M059J (cell line): ENCODE data around the gene WWC2. TPM values are rescaled to one million over a fixed set of nuclear protein-coding genes. Genes with fewer than 3 reads are reported as not detected.
"Not testable (repeated sequence)": the region's sequence is repeated elsewhere in the genome, so short reads cannot be mapped to it uniquely, and the experiment has no call there.

Experiments
- DNase-seq: peaks from one replicate; pipeline ENCODE4 v3.0.0-alpha.2; 2012; ENCODE audit warnings: low read depth
- total RNA-seq: library from RNA; depleted of rRNA; stranded (reverse); fragments of >200 nt; shearing (Covaris generic); gene quantifications from 2 replicates; pipeline ENCODE4 v1.2.3, GENCODE V29; 2014

WWC2 gene
- total RNA-seq, 1 experiment from 2014 or later: 16.7 TPM

DNA sequence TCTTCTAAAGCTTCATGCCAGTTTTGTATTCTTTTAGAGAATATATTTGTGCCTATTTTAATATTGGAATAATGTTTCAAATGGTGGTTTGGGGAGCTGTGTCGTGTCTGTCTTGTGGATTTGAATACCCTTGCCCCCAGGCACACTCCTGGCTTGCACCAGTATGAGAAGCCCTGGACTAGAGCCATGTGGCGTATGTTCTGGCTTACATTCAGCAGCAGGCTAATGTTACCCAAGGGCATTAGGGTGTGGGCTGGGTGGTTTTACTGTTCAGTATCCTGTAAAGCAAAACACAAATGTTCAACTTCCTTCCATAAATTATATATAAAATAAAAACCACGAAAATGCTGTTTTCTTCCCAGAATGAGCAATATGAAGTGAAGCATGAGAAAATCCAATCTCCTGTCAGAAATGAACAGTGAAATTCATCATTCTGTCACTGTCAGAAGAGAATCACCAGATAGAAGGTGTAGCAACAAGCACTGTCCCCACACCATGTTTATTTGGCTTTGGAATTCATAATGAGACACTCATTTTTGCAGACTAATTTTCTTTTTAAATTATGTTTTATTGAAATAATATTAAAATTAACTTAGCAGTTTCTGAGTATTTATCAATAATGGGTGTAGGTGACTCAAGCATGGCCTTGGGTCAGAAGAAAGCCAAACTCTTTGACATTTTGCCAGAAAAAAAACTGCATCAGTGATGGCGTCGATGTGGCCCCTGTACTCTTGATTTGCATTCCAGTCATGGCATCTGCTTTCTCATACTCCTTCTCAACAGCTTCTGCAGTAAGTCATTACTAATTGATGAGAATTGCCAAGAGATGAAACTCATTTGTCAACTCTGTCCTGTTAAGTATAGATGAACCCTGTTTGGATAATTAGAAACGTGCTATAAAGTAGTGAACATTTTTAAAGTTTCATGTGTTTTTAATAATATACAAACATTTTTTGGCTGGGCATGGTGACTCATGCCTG, 43.8 kb downstream of the WWC2 start:
- peak; percentile 90 for DNase-seq

DNA sequence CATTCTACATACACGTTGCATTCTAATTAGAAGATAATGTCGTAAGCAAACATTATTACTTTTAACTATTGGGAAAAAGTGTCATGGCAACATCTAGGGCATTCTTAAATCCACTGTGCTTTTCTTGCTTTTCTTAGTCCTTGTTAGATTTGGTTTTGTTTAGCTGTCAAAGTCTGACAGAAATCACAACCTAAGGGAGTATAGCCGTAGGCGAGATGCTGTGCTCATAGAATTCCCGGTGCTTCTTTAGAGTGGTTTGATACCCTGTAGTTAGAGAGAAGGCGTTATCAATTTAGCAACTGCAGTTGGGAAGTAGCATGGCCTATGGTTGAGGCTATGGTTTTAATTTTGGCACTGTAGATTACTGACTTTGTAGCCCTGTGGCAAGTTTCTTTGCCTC, 45.7 kb downstream of the WWC2 start:
- DNase-seq: no peak

DNA sequence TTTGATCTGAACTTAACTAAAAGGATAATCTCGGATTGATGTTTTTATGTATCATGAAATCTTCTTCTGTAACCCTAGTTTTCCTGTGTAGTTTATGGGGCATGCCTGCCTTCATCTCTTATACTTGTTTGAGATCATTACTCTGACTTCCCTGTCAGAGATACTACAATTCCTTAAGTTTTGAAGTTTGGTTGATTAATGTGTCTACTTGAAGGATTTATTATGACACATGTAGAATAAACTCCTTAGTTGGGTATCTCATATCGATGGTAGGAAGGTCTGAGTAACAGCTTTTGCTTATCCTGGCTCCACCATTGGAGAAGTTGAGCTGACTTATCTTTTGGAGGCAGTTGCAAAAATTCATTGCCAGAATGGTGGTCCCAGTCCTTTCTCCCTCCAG, 46.7 kb downstream of the WWC2 start:
- DNase-seq: no peak

DNA sequence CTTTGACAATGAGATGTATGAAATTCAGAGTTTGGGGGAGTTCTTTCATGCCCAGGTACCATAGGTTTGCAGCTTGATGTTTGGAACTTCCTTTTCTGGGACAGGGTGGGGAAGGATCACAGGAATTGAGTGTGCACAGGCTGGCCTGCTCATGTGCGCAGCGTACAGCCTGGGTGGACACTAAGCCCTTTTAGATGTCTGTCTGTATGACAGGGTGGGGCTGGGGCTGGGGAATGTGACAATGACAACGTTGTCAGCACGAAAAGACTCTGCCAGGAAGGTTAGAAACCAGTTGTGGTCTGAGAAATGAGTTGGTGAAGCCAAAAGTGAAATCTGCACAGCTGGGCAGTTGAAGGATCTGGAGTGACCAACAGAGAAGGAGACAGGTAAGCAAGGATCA, 47.4 kb downstream of the WWC2 start:
- no peak for DNase-seq

DNA sequence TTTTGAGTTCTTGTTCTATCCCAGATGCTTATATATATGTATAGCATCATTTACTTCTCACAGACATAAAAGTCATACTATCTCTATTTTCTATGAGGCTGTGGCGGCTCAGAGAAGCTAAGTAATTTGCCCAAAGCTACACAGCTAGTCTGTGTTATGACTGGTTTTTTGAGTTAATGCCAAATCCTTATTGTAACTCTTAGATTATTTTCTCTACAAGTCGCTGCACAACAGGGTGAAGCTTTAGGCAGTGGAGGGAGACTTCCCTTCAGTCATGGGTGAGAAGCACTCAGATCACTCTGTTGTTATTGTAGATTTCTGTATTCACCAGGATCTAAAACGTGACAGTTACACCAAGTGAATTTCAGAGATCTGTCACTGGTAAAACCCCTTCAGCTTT, 48.1 kb downstream of the WWC2 start:
- DNase-seq: no peak

DNA sequence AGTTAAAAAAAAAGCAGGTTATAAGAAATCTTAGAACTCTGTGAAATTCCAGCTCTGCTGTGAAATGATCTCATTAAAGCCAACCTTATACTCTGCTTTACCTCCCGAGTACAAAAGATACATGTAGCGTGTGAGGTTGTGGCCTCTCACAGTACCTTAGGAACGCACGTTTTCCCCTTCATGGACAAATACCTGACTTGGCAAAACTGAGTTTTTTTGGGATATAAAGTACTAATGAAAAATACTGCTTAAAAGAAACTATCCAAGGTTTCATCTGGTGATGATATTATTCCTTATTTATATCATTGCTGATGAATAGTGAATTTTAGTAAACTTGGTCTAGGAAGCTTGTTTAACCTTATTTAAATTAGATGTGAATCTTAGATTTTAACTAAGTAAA, 48.9 kb downstream of the WWC2 start:
- no peak for DNase-seq

DNA sequence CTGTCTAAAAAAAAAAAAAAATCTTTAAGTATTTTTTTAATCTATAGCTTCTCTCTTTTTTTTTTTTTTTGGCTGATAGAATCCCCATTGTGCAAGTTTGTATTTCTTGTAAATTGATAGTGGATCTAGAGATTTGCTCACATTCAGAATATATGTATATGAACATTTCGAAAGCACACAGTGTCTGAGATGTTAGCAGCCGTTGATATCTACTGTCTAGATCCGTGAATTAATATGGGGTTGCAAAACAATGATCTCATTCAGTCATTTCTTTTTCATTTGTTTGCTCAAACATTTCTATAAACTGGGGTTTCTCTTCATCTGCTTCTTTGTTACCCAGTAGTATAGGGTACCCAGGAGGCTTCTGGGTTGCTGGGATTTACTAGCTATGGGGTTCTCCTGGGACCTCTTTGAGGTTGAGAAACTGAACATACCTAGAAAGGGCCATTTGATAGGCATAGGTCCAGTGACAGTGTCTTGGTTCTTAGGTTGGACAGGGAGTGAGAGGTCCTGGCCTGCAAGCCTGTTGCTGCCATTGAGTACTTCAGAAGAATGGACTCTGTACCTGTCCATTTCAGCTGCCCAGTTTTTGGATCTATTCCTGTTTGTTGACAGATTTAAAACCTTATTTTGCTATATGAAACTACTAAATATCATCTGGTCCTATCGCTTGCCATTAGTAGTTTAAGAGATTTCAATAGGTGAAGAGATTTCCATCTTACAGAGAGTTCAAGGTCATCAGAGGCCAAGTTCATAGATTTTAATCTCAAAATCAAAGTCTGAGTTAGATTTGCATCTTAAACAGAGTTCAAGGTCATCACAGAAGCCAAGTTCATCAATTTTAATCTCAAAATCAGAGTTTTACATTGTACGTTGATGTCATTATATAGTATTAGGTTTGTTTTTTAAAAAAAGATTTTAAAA, 50.8 kb downstream of the WWC2 start:
- no peak for DNase-seq

DNA sequence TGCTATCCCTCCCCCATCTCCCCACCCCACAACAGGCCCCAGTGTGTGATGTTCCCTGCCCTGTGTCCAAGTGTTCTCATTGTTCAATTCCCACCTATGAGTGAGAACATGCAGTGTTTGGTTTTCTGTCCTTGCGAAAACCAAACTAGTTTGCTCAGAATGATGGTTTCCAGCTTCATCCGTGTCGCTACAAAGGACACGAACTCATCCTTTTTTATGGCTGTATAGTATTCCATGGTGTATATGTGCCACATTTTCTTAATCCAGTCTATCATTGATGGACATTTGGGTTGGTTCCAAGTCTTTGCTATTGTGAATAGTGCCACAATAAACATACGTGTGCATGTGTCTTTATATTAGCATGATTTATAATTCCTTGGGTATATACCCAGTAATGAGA, 51.6 kb downstream of the WWC2 start:
- DNase-seq: not testable (repeated sequence)

DNA sequence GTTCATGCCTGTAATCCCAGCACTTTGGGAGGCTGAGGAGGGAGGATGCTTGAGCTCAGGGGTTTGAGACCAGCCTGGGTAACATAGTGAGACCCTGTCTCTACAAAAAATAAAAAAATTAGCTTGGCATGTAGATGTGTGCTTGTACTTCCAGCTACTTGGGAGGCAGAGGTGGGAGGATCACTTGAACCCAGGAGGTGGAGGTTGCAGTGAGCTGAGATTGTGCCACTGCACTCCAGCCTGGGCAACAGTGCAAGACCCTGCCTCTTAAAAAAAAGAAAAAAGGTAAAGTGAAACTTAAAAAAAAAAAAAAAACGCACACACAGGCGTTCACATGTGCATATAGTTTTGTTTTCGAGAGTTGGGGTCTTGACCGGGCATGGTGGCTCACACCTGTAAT, 53.2 kb downstream of the WWC2 start:
- DNase-seq: not testable (repeated sequence)

DNA sequence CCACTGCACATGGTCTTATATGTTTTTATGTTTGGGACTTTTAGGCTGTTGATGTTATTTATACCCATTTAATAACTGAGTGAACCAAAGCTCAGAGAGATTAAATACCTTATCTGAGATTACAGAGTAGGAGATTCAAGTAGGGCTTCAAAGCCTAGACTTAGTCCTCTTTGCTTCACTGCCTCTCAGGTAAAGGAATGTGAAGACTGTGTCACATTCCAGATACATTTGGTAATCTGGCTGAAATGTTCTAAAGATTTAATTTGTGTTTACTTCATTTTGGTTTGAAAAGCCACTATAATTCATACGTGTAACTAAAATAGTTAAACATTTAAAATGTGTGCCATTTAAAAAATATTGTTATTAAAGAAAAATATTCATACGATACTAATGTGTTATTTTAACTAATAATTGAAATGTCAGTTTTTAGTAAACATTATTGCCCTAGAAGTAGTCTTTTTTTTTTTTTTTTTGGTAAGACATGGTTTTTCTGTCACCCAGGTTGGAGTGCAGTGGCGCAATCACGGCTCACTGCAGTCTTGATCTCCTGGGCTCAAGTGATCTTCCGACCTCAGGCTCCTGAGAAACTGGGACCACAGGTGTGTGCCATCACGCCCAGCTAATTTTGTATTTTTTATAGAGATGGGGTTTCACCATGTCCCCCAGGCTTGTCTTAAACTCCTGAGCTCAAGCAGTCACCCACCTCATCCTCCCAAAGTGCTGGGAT, 54.3 kb downstream of the WWC2 start:
- DNase-seq: no peak

DNA sequence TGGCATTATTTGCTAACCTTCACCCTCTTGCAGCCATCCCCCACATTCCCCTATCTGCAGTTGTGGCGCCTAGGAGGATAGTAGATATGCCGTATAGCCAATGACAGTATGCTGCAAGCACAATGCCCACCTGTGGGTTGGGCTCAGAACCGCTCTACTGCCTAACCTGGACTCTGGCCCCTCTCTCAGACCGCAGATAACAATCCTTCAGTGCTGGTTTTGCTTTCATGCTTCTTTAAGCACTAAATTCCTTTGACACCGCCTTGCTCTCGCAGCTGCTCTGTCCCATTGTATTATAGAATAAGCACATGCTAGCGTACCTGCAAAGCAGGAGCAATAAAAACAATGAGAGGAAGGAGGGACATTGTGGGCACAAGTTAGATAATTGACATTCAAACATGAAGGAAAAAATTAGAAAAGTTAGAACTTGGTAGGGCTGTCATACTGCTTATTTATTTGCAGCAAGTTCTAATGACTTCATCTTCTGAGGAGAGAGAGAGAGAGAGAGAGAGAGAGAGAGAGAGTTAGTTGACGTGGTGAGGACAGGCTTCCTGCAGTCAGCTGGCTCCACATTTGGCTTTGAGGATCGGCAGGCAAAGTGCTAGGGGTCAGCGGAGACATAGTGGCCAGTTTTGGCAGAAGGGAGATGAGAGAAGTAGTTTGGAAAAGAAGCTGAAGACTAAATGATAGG, 55.8 kb downstream of the WWC2 start:
- DNase-seq: no peak

DNA sequence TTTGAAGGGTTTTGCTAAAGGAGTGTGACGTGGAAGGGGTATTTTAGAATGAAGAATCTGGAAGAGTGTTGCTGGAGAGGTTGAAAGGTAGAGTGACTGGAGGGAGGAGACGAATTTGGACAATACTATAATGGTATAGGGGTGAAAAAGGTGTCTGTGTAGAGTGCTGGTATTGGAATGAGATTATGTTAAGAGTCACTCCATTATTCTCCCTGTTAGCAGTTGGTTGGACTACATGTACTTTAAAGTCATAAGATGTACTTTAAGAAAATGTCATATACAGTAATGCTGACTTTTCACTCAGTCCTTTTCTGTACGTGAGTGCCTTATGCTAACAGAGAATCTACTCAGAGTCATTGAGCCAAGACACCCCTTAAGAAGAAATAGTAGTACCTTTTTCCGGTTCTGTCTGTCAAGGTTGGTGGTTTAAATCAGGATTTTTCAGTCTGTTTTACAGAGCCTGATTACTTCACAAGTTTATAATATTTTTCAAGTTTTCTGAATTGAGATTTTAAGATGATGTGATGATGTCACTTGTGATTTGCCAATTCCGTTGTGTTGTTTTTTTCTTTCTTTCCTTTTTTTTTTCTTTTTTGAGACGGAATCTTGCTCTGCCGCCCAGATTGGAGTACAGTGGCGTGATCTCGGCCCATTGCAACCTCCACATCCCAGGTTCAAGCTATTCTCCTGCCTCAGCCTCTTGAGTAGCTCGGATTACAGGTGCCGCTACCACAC, 56.6 kb downstream of the WWC2 start:
- no peak for DNase-seq

DNA sequence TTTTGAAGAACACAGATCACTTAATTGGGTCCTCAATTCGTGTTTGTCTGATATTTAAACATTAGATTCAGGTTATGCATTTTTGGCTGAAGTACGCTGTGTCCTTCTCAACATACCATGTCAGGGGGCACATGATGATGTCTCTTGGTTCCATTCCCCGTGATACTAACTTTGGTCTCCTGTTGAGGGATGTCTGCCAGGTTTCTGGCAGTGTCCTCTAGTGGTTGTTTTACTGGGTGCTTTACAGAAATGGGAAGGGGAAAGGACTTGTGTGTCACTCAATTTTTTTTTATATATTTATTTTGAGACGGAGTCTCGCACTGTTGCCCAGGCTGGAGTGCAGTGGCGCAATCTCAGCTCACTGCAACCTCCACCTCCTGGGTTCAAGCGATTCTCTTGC, 58.2 kb downstream of the WWC2 start:
- no peak for DNase-seq

DNA sequence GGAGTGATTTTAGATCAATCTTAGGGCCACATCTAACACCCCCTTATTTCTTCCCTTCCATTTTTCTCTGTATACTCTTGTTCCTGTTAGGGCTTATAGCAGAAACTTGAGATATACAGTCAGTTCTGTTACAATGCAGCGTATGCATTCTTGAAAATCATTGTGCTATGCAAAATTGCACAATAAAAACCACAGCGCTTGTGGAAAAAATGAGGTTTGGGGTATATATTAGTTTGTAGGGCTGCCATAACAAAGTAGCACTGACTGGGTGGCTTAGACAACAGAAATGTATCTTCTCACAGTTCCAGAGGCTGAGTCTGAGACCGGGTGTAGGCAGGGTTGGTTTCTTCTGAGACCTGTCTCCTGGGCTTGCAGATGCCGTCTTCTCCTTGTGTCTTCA, 59.0 kb downstream of the WWC2 start:
- DNase-seq: no peak

DNA sequence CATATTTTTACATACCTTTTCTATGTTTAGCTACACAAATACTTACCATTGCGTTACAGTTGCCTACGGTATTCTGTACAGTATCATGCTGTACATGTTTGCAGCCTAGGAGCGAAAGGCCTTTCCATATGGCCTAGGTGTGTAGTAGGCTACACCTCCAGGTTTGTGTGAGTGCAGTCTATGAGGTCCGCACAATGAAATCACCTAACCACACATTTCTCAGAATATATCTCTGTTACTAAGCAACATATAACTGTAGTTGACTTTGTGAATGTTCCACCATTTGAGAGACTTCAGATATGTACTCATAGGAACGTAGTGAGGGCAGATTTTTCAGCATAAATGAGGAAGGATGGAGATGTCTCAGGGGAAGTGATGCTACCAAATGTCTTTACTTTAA, 62.6 kb downstream of the WWC2 start:
- no peak for DNase-seq

DNA sequence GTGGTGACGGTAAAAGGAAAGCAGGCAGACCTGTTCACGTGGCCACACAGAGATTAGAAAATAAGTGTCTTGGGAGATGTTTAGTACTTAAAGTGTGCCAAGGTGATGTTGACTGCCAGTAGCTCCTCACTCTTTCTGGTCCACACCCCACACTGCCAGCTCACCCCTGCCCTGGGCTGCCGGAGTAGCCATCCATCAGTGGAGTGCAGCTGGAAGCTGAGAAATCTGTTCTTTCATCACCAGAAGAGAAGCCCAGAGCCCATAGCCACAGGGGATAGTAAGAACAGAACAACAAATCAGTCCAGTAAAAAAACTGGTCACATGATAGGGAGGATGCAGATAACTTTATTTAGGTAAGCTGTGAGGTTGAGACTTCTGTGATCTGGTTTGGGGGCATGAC, 64.1 kb downstream of the WWC2 start:
- DNase-seq: no peak

DNA sequence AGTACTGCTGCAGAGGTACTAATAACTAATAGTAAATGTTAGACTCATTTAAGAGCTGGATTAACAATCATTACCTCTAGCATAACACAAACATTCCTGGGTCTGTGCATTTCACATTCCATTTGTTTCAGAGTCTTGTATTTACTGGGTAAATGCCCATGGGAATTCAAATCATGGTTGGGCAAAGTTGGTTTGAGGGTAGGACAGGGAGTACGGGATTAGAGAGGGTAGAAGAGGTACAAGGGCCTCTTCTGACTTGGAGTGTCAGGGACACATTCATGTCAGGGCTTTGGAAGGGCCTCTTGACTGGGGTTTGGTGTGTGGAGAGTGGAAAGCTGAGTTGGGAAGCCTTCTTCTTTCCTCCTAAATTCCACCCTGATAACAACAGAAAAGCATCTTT, 65.9 kb downstream of the WWC2 start:
- DNase-seq: no peak

DNA sequence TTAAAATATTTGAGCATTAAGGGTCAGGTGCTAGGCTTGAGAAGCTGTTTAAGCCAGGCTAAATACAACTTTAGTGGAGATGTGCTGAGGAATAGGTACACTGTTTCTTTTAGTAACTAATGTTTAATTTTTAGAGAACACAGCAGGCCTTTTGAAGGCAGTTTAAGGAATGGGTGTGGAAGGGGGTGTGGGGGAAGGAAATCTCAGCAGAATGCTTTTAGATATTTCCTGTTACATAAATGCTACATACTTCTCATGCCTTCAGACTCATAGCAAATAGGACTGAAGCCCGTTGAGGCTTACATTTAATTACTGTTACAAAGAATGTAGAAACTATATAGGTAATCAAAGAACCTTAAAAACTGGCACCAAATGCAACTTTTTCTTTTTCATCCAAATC, 66.3 kb downstream of the WWC2 start:
- no peak for DNase-seq

DNA sequence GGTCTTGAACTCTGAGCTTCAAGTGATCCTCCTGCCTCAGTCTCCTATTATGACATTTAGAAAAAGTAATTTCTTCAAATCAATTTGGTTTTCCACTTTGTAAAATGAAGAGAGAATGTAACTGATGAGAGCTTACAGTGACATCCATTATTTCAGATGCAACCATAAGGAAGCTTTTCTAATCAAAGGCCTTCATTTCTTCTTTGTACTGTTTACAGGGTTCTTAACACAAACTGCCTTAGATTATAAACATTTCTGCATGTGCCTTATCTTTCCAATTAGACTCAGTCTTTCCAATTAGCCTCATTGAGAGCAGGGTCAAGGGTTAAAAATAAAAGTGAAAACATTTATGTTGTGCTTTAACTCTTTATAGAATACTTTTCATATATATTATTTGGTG, 71.8 kb downstream of the WWC2 start:
- DNase-seq: no peak

DNA sequence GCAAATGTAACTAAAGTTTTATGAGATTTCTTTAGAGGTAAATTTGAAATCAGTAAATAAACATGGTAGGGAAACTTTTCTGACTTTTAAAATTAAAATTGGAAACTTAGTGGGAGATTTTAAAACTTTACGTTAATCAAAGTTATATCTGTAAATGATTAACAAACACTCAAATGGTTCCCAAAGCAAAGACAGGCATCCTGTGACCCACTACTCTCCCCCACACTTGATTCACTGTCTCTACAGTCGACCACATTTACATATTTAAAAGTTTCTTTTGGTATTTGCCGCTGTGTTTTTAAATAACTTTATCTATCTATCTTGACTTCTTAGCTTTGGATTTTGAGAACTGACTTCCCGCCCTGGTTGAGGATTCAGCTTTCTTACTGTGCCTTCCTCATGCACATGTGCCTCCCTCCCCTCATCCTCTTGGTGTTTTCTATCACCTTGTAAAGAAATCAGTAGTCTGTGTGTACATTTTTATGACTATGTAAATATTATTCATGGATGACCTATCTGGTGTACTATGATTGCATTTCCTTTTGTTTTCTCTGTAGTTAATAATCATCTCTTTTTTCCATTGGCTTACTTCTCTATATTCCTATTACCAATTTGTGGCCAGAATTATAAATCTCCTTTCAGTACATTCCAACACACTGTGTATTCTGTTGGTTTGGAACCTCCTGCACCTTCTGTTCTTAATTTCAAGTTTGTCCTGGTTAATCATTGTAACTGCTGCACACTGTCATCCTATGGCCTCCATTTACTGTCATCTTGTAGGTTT, 72.6 kb downstream of the WWC2 start:
- no peak for DNase-seq
